GM23338 (cell line): ENCODE results near the gene SP6. TPM values are rescaled to one million over a fixed set of nuclear protein-coding genes. Genes with fewer than 3 reads are reported as not detected.

Experiments
- ATAC-seq: fragments of 200-7000 bp; cut with Tn5 transposase; 3 replicates; pipeline ENCODE4 v1.9.1; 2020
- DNase-seq: peaks from one replicate; pipeline ENCODE4 v3.0.0-alpha.2; 2015; ENCODE audit warnings: low spot score
- H2AFZ ChIP-seq: fragments of 200-600 bp; sonication (generic); 2 replicates; pipeline ENCODE4 v1.8.0; 2016; ENCODE audit warnings: antibody characterized with exemption, mild to moderate bottlenecking, moderate library complexity
- H3F3A ChIP-seq: fragments of 200-600 bp; sonication (generic); replicated peaks from 2 replicates; pipeline ENCODE4 v1.8.0; 2017; ENCODE audit warnings: antibody characterized with exemption, mixed run types, low read depth
- H3K27ac ChIP-seq: fragments of 200-600 bp; sonication (generic); 2 replicates; pipeline ENCODE4 v1.6.1; 2016; ENCODE audit warnings: low read depth
- H3K27me3 ChIP-seq: fragments of 200-600 bp; sonication (generic); 2 replicates; pipeline ENCODE4 v1.8.0; 2016; ENCODE audit warnings: mild to moderate bottlenecking, mixed run types, moderate library complexity; ENCODE audit not compliant: insufficient read depth
- H3K36me3 ChIP-seq: fragments of 200-600 bp; sonication (generic); 2 replicates; pipeline ENCODE4 v1.8.0; 2016; ENCODE audit warnings: mild to moderate bottlenecking; ENCODE audit not compliant: insufficient read depth
- H3K4me1 ChIP-seq: fragments of 200-600 bp; sonication (generic); 2 replicates; pipeline ENCODE4 v1.8.0; 2016; ENCODE audit warnings: mild to moderate bottlenecking, moderate library complexity; ENCODE audit not compliant: insufficient read depth
- H3K4me2 ChIP-seq: fragments of 200-600 bp; sonication (generic); 2 replicates; pipeline ENCODE4 v1.7.1; 2017; ENCODE audit warnings: mixed run types
- H3K4me3 ChIP-seq: fragments of 200-600 bp; sonication (generic); 2 replicates; pipeline ENCODE4 v1.6.1; 2016; ENCODE audit warnings: mixed run types
- H3K79me2 ChIP-seq: fragments of 200-600 bp; sonication (generic); replicated peaks from 2 replicates; pipeline ENCODE4 v1.8.0; 2017; ENCODE audit warnings: mild to moderate bottlenecking; ENCODE audit not compliant: insufficient read depth
- H3K9me2 ChIP-seq: fragments of 200-600 bp; sonication (generic); 2 replicates; pipeline ENCODE4 v1.8.0; 2017; ENCODE audit not compliant: insufficient read depth
- H4K20me1 ChIP-seq: fragments of 200-600 bp; sonication (generic); replicated peaks from 2 replicates; pipeline ENCODE4 v1.8.0; 2017; ENCODE audit warnings: mild to moderate bottlenecking; ENCODE audit not compliant: insufficient read depth
- H3K27ac Mint-ChIP-seq: 2 replicates; pipeline ENCODE4 v1.8.0; 2020; ENCODE audit warnings: inconsistent platforms, mild to moderate bottlenecking, moderate library complexity, mixed read lengths
- H3K27me3 Mint-ChIP-seq: 3 replicates; pipeline ENCODE4 v1.8.0; 2022; ENCODE audit warnings: low read depth, mild to moderate bottlenecking, moderate library complexity, mixed read lengths, inconsistent platforms; ENCODE audit not compliant: insufficient read depth, poor library complexity
- H3K36me3 Mint-ChIP-seq: 3 replicates; pipeline ENCODE4 v1.8.0; 2021; ENCODE audit warnings: low read depth, mild to moderate bottlenecking, inconsistent platforms, moderate library complexity, mixed read lengths
- H3K4me1 Mint-ChIP-seq: 3 replicates; pipeline ENCODE4 v1.8.0; 2020; ENCODE audit warnings: mild to moderate bottlenecking, inconsistent platforms, mixed read lengths
- H3K4me3 Mint-ChIP-seq: 3 replicates; pipeline ENCODE4 v1.8.0; 2021; ENCODE audit warnings: moderate library complexity, mild to moderate bottlenecking, inconsistent platforms, mixed read lengths
- H3K9me3 Mint-ChIP-seq: 3 replicates; pipeline ENCODE4 v1.8.0; 2020; ENCODE audit warnings: moderate library complexity, mild to moderate bottlenecking, inconsistent platforms, mixed read lengths
- CREB1 ChIP-seq: fragments of 250-450 bp; sonication (Bioruptor Pico); IDR thresholded peaks from 2 replicates; pipeline ENCODE4 v1.5.0; 2020; ENCODE audit warnings: low read depth, mild to moderate bottlenecking, moderate library complexity
- CTCF ChIP-seq, 2 experiments: fragments of 200-600 bp in 1 of 2; sonication (generic) in 1 of 2; conservative IDR thresholded peaks; 2 replicates each; pipeline versions ENCODE4 v1.5.1 to v1.6.1; 2016 to 2017; ENCODE audit warnings: antibody characterized with exemption in 2 of 2, low read depth in 2 of 2, mild to moderate bottlenecking in 2 of 2, moderate library complexity in 1 of 2
- EZH2 ChIP-seq: fragments of 200-600 bp; sonication (generic); IDR thresholded peaks from one replicate; pipeline ENCODE4 v1.8.0; 2017; ENCODE audit warnings: antibody characterized with exemption, mild to moderate bottlenecking, low read depth; ENCODE audit not compliant: unreplicated experiment
- EZH2phosphoT487 ChIP-seq: fragments of 200-600 bp; sonication (generic); IDR thresholded peaks from one replicate; pipeline ENCODE4 v1.8.1; 2018; ENCODE audit warnings: antibody characterized with exemption; ENCODE audit not compliant: unreplicated experiment
- JUNB ChIP-seq: IDR thresholded peaks from one replicate; pipeline ENCODE4 v1.6.1; 2016; ENCODE audit warnings: antibody characterized with exemption; ENCODE audit not compliant: unreplicated experiment
- NANOG ChIP-seq: IDR thresholded peaks from 2 replicates; pipeline ENCODE4 v1.6.1; 2016; ENCODE audit warnings: antibody characterized with exemption, borderline replicate concordance
- POLR2AphosphoS5 ChIP-seq: IDR thresholded peaks from 2 replicates; pipeline ENCODE4 v1.6.1; 2016; ENCODE audit warnings: antibody characterized with exemption, low read depth
- REST ChIP-seq: IDR thresholded peaks from one replicate; pipeline ENCODE4 v1.6.1; 2018; ENCODE audit warnings: antibody characterized with exemption; ENCODE audit not compliant: unreplicated experiment
- STAT1 ChIP-seq: IDR thresholded peaks from one replicate; pipeline ENCODE4 v1.6.1; 2016; ENCODE audit warnings: antibody characterized with exemption; ENCODE audit not compliant: unreplicated experiment
- ZNF114 ChIP-seq: fragments of 250-450 bp; sonication (Bioruptor Pico); IDR thresholded peaks from 2 replicates; pipeline ENCODE4 v1.5.0; 2020; ENCODE audit warnings: mild to moderate bottlenecking, moderate library complexity
- ZNF331 ChIP-seq: fragments of 250-450 bp; sonication (Bioruptor Pico); IDR thresholded peaks from 2 replicates; pipeline ENCODE4 v1.5.0; 2020; ENCODE audit warnings: low read depth, mild to moderate bottlenecking, moderate library complexity
- ZNF462 ChIP-seq: fragments of 250-450 bp; sonication (Bioruptor Pico); IDR thresholded peaks from 2 replicates; pipeline ENCODE4 v1.5.0; 2020; ENCODE audit warnings: mild to moderate bottlenecking, moderate library complexity
- polyA plus RNA-seq: library from polyadenylated mRNA; unstranded; fragments of >200 nt; fragmentation: Nextera tagmentation; extraction: Ambion mirVana; gene quantifications from 2 replicates; pipeline ENCODE4 v1.2.1, GENCODE V29; 2016
- total RNA-seq: library from RNA; depleted of rRNA; stranded (reverse); fragments of >200 nt; shearing (Covaris generic); gene quantifications from 2 replicates; pipeline ENCODE4 v1.2.3, GENCODE V29; 2014
- TF ChIP-seq, protein P1 (sequence below): IDR thresholded peaks from 2 replicates; pipeline ENCODE4 v1.6.1; 2016; ENCODE audit warnings: antibody characterized with exemption

The SP6 gene
- total and polyA plus RNA-seq, 2 experiments from 2014 or later: 0.13 to 1.0 TPM

DNA sequence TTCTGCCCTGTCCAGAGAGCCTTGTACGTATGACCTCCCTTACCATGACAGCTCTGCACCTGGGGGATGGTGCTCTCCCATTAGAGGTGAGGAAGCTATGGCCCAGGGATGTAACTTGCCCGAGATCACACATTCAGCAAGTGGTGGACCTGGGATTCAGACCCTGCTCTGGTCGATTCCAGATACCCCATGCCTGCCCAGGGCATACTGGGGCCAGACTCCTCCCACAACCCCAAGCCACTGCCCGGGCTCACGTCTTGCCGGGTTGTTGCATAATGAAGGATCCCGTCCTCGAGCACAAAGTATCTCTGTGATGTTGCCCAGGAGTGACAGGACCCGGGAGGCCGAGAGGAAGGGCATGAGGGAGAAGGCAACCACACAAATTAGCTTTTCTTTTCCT is 31.5 kb downstream of the SP6 start:
- Histone ChIP-seq H3K9me2 (no peaks in the 10 kb centered on the region), H3K36me3 (no peaks in the 10 kb centered on the region), H3K27me3 (no peaks in the 10 kb centered on the region), H3K4me3 (no peak overlapping the region), H2AFZ (no peak overlapping the region), H4K20me1 (no peaks in the 10 kb centered on the region), H3F3A (no peaks in the 10 kb centered on the region), H3K79me2 (no peaks in the 10 kb centered on the region), H3K4me1 (peaks cover 14% of the 10 kb centered on the region; the same call in 1 of the 2 replicates), H3K27ac (no peak overlapping the region), H3K4me2 (no peak overlapping the region)
- H3K27me3 Mint-ChIP-seq: peaks cover 8% of the 10 kb centered on the region
- ATAC-seq (no peak), DNase-seq (no peak)
- H3K9me3 Mint-ChIP-seq: no peaks in the 10 kb centered on the region
- no peak overlapping the region for H3K4me3 Mint-ChIP-seq
- H3K36me3 Mint-ChIP-seq: peaks cover 14% of the 10 kb centered on the region
- H3K27ac Mint-ChIP-seq: no peak overlapping the region
- TF ChIP-seq CTCF (conservative IDR thresholded peaks at IDR 0.05; ENCODE audit: low read depth in 2 of 2): no peak
- no peak for TF ChIP-seq EZH2phosphoT487
- no peak for TF ChIP-seq CREB1 (CRISPR knock-in tag)
- TF ChIP-seq ZNF462 (CRISPR knock-in tag): no peak
- no peak for TF ChIP-seq NANOG
- TF ChIP-seq JUNB: no peak
- TF ChIP-seq, protein P1, sequence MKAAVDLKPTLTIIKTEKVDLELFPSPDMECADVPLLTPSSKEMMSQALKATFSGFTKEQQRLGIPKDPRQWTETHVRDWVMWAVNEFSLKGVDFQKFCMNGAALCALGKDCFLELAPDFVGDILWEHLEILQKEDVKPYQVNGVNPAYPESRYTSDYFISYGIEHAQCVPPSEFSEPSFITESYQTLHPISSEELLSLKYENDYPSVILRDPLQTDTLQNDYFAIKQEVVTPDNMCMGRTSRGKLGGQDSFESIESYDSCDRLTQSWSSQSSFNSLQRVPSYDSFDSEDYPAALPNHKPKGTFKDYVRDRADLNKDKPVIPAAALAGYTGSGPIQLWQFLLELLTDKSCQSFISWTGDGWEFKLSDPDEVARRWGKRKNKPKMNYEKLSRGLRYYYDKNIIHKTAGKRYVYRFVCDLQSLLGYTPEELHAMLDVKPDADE: no peak
- no peak for TF ChIP-seq ZNF114 (CRISPR knock-in tag)
- no peak for TF ChIP-seq ZNF331
- TF ChIP-seq POLR2AphosphoS5: no peak
- no peak for TF ChIP-seq REST
- no peak for TF ChIP-seq EZH2
- TF ChIP-seq STAT1: no peak
- peaks cover 16% of the 10 kb centered on the region for H3K4me1 Mint-ChIP-seq
